PFSK-1 (cell line): Measurements from ENCODE around the gene GPR37L1.

Source experiments
- FOXP2 ChIP-seq: optimal IDR thresholded peaks from 2 replicates; pipeline ENCODE3; 2011; ENCODE audit warnings: borderline replicate concordance, control low read depth, inconsistent platforms; ENCODE audit not compliant: insufficient read depth; ENCODE audit errors: extremely low read length, extremely low read depth
- POLR2AphosphoS5 ChIP-seq: IDR thresholded peaks from 2 replicates; pipeline ENCODE4 v1.6.1; 2012; ENCODE audit warnings: low read depth, mild to moderate bottlenecking, control low read depth, low read length, moderate library complexity
- SIN3A ChIP-seq: IDR thresholded peaks from 2 replicates; pipeline ENCODE4 v1.6.1; 2012; ENCODE audit warnings: mild to moderate bottlenecking, low read length, moderate library complexity, borderline replicate concordance; ENCODE audit not compliant: insufficient read depth
- TAF1 ChIP-seq: IDR thresholded peaks from 2 replicates; pipeline ENCODE4 v1.6.1; 2012; ENCODE audit warnings: low read length, control low read depth, borderline replicate concordance; ENCODE audit not compliant: insufficient read depth
- TF ChIP-seq, protein P1 (sequence below), 2 experiments: IDR thresholded peaks; 2 replicates each; pipeline versions ENCODE4 v1.6.1 to v1.8.0; 2011 to 2012; ENCODE audit warnings: low read depth in 2 of 2, low read length in 2 of 2, control low read depth in 1 of 2, inconsistent platforms in 1 of 2, mild to moderate bottlenecking in 1 of 2, moderate library complexity in 1 of 2; ENCODE audit not compliant: insufficient read depth in 1 of 2

DNA sequence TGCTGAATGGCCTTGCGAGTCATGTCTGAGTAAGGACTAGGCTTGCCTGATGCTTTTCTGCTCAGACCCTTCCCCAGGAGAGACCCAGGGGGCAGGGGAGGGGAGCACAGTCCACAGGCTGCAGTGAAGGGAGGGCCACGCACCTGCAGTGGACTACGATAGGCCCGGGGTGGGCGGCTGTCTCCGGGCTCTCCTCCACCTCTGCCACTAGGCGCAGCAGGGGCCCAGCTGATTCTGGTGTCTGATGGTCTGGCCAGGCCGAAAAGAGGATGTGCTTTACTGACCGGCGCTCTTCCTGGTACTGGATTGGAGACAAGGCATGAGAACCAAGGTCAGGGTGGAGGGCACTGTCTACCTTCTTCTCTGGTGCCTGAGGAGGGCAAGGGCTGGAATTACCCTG lies 29.7 kb downstream of the GPR37L1 start:
- TF ChIP-seq, protein P1, sequence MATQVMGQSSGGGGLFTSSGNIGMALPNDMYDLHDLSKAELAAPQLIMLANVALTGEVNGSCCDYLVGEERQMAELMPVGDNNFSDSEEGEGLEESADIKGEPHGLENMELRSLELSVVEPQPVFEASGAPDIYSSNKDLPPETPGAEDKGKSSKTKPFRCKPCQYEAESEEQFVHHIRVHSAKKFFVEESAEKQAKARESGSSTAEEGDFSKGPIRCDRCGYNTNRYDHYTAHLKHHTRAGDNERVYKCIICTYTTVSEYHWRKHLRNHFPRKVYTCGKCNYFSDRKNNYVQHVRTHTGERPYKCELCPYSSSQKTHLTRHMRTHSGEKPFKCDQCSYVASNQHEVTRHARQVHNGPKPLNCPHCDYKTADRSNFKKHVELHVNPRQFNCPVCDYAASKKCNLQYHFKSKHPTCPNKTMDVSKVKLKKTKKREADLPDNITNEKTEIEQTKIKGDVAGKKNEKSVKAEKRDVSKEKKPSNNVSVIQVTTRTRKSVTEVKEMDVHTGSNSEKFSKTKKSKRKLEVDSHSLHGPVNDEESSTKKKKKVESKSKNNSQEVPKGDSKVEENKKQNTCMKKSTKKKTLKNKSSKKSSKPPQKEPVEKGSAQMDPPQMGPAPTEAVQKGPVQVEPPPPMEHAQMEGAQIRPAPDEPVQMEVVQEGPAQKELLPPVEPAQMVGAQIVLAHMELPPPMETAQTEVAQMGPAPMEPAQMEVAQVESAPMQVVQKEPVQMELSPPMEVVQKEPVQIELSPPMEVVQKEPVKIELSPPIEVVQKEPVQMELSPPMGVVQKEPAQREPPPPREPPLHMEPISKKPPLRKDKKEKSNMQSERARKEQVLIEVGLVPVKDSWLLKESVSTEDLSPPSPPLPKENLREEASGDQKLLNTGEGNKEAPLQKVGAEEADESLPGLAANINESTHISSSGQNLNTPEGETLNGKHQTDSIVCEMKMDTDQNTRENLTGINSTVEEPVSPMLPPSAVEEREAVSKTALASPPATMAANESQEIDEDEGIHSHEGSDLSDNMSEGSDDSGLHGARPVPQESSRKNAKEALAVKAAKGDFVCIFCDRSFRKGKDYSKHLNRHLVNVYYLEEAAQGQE (IDR thresholded peaks at IDR 0.05; ENCODE audit: insufficient read depth in 1 of 2, low read depth in 2 of 2, low read length in 2 of 2) = no peak
- TF ChIP-seq TAF1 = no peak
- no peak for TF ChIP-seq SIN3A
- TF ChIP-seq POLR2AphosphoS5 = no peak
- TF ChIP-seq FOXP2 = no peak
